HG03442 (cell line): ENCODE results near the gene DSCAM.

ENCODE experiments used
- ATAC-seq: cut with Tn5 transposase; IDR thresholded peaks from one replicate; pipeline ENCODE4 v1.9.1; 2021; ENCODE audit warnings: mild to moderate bottlenecking, moderate library complexity; ENCODE audit not compliant: unreplicated experiment

Gene DSCAM

GRCh38 chr21:40620386-40621145, 226.4 kb downstream of the DSCAM start:
- no peak for ATAC-seq

DNA sequence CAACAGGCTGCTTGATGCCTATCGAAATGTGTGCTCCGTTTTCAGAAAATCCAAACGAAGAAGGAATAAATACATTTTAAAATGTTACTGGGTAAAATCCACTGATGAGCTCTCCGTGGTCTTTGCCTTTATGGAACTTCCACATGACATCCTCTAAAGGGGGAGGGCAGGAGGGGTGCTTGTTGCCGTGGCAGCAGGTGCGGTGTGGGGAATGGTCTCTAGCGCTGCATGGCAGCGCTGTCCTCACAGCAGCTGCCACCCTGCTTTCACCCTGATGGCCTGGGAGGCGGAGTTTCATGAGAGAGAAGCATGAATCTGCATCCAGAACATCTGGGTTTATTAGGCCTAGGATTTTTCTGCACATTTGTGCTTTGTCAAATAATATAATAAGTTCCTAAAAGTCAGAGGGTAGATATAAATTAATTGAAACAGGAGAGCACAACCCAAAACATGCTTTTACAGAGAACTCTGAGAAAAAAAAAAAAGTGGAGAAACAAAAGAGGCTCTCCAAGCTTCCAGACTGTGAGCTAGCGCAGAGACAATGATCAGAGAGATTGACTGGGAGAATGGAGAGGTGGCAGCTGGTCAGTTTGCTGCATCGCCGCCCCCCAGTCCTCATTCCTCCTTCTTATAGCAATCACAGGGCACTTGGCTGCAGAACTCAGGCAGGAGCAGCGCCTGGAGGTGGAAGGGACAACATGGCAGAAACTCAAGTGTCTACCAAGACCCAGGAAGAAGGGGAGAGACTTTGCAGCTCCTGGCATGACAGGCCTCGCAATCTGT, 228.6 kb downstream of the DSCAM start:
- no peak for ATAC-seq

GRCh38 chr21:40616377-40616704, 230.6 kb downstream of the DSCAM start:
- no peak for ATAC-seq

GRCh38 chr21:40615505-40616376, 231.2 kb downstream of the DSCAM start:
- no peak for ATAC-seq

GRCh38 chr21:40613546-40614030, 233.4 kb downstream of the DSCAM start:
- no peak for ATAC-seq

DNA sequence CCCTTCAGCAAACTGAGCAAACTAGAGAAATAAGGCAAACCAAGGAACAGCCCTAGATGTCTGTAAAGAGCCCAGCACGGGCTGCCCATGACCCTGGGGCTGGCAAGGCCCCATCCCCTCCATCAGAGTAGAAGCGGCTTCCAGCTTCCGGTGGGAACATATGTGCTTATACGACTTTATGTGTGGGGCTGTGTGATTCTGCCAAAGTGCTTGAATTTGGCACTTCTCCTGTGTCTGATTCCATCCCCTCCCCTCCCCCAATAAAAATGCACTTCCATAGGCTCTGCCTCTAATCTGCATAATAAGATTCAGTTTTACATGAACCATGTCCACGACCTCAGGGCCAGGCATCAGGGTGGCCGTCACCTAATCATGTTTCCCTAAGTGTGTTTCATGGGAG, 236.6 kb downstream of the DSCAM start:
- no peak for ATAC-seq

- ATAC-seq, result no peak
Observed at GRCh38 chr21:40606341-40606740, 240.6 kb downstream of the DSCAM start.

GRCh38 chr21:40605094-40605493, 241.9 kb downstream of the DSCAM start:
- no peak for ATAC-seq

GRCh38 chr21:40603774-40604173, 243.2 kb downstream of the DSCAM start:
- no peak for ATAC-seq

- no peak for ATAC-seq
Observed at GRCh38 chr21:40602080-40602479, 244.9 kb downstream of the DSCAM start.

DNA sequence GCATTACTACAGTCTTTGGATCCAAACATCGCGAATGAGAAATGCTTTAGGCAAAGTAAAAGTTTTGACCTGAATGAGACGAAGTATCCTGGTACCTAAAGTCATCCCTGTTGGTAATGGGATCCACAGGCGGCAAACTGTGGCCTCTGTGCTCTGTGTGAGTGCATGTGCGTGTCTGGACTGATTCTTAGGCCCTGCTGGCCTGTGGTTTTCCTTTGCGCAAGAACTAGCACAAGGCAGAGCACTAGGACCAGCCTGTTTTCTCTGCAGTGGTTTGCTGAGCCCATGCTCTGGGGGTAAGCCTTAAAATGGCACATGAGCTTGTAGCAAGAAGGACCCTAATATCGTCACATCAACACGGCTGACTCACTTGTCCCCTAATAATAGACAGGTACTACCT, 251.2 kb downstream of the DSCAM start:
- ATAC-seq, result no peak

- ATAC-seq, result no peak
Observed at GRCh38 chr21:40587736-40588346, 259.1 kb downstream of the DSCAM start.

DNA sequence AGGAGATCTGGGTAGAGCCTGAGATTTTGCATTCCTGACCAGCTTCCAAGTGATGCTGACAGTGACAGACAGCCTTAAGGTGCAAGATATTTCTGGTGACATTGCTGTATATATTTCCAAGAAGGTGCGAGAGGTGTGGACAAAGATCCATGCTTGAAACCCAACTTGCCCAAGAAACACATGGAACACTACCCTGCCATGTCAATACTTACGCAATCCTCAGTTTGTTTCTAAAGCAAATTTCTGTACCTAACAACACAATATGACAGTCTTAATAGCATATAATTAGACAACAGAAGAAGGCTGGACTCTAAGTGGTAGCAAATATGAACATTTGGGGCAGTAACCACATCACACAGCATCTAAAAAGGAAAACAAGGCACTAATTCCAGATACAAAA, 260.4 kb downstream of the DSCAM start:
- no peak for ATAC-seq

GRCh38 chr21:40577285-40578043, 269.5 kb downstream of the DSCAM start:
- ATAC-seq, result no peak

DNA sequence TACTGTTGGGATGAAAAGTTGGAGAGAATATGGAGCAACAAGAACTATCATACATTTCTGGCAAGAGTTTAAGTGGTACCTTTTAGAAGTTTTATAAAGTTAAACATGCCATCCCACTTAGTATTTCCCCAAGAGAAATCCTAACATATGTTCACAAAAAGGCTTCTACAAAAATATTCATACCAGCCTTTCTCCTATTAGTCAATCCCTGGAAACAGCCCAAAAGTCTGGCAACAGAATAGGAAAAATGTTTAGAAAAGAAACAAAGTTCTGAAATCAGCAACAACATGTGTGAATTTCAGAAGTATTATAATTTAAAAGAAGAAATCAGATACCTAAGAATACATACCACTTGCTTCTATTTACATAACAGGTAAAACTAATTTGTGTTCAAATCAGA, 271.0 kb downstream of the DSCAM start:
- ATAC-seq, result no peak

- no peak for ATAC-seq
Observed at GRCh38 chr21:40569357-40569756, 277.6 kb downstream of the DSCAM start.

DNA sequence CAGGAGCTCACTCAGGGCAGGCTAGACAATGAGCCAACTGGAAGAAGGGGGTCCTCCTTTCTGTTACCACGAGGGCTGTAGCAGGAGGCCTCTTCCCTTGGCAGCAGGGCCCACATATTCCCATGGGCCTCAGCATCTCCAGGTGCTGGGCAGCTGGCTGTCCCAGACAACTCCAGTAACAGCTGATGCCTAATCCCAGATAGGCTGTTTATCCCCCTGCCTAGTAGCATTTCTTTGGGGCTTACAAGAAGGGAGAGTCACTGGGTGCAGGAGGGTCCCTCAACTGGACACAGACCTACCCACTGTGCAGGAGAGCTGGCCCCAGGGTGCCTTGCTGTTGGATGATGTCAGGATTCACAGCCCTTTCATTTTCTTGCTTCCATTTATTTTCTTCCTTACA, 278.2 kb downstream of the DSCAM start:
- no peak for ATAC-seq

- ATAC-seq, result no peak
Observed at GRCh38 chr21:40567501-40567900, 279.5 kb downstream of the DSCAM start.

GRCh38 chr21:40566486-40566885, 280.5 kb downstream of the DSCAM start:
- ATAC-seq, result no peak

GRCh38 chr21:40564318-40564717, 282.6 kb downstream of the DSCAM start:
- no peak for ATAC-seq
